GM19035 (cell line): ENCODE data around the gene MRGPRG.

Experiments used
- ATAC-seq: cut with Tn5 transposase; IDR thresholded peaks from one replicate; pipeline ENCODE4 v1.9.1; 2021; ENCODE audit not compliant: unreplicated experiment

Gene MRGPRG

DNA sequence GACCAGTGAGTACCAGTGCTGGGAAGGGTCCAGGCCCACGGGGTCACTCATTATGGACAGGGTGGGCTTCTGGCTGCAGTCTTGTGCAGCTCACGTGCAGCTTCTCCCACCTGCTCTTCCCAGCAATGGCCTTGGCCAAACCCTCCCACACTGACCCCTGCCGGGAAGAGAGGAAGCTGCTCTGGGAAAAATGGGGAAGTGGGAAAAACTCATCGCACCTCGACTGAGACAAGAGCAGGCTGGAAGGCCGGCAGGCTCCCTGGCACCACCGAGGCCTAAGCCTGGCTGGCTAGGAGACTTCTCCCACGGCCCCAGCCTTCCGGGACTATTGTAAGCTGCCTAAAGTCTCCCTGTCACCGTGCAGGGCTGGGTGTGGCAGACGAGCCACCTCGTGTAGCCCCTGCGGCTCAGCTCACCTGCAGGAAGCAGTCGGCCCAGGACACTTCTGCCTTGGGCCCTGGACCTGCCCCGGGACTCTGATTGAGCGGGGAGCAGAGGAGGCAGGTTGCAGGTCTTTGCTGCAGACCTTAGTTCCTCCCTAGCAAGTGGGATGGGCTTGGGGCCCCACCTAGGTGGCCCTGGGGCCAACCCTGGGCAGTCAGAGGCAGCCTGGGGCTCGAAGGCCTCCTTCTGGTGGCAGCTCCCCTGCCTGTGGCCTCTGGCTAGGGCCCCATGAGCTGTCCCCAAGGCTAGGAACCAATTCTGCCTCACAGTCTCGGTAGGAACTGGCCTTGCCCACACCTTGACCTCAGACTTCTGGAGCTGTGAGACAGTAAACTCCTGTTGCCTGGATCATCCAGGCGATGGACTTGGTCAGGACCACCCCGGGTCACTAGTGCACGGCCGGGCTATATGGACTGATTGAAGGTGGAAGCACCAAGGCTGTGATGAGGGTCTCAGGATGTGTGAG, 23.1 kb downstream of the MRGPRG start:
- no peak for ATAC-seq

DNA sequence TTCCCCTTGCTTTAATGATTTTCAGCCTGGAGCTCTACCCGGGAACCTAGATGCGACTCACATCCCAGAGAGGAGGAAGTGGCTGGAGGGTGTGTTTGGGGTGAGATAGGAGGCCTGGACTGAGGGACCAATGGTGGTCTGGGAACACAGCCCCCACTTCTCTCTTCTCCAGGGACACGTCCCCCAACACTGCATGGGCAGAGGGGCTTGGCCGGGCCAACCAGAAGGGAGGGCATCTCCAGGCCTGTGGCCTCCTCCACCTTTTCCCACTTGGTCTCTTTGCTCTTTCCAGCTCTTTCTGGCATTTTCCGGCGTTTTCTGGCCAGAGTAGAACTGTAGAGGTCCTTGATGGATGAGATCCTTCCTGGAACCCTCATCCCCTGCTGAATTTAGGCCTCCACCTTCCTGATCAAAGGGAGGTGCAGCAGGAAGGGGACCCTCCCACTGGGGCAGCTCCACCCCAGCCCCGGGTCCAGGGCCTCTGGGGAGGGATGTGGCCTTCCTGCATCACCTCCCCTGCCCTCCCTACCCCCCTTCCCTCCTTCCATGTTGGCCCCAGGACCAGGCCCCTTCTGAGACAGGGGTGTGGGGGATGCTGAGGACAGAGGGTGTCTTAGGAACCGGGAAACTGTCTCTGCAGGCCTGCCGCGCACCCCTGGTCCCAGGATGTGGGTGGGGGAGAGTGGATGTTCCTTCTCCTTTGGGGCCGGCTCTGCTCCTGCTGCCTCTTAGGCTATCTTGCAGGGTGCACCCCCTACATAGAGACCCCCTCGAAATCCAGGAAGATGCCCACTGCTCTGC, 24.4 kb downstream of the MRGPRG start:
- ATAC-seq = no peak

DNA sequence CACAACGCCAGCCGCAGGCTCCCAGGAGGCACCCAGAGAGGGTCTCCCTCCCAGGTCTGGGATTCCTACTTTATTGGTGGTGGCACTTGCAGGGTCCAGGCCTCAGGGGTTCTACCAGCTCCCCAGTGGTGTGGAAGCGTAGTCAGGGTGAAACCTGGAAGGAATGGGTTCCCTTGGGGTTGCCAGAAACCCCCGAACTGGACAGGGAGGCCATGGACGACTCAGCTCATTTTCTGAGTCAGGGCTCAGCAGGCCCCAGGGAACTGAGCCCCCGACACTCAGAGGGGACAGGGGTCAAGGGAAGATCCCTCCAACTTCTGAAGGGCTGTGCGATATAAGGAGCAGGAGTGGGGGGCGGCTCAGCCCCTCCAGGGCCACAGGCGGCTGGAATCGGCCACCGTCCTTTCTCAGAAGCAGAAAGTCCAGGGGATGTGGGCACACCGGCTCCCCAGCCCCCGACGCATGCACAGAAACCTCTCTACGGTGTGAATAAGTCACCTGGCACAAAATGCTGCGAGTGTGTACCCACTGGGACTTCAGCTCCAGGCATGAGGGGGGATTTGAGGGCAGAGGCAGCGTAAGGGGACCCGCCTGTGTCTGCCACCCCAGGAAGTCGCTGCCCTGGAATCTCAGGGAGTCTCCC, 25.1 kb downstream of the MRGPRG start:
- no peak for ATAC-seq

DNA sequence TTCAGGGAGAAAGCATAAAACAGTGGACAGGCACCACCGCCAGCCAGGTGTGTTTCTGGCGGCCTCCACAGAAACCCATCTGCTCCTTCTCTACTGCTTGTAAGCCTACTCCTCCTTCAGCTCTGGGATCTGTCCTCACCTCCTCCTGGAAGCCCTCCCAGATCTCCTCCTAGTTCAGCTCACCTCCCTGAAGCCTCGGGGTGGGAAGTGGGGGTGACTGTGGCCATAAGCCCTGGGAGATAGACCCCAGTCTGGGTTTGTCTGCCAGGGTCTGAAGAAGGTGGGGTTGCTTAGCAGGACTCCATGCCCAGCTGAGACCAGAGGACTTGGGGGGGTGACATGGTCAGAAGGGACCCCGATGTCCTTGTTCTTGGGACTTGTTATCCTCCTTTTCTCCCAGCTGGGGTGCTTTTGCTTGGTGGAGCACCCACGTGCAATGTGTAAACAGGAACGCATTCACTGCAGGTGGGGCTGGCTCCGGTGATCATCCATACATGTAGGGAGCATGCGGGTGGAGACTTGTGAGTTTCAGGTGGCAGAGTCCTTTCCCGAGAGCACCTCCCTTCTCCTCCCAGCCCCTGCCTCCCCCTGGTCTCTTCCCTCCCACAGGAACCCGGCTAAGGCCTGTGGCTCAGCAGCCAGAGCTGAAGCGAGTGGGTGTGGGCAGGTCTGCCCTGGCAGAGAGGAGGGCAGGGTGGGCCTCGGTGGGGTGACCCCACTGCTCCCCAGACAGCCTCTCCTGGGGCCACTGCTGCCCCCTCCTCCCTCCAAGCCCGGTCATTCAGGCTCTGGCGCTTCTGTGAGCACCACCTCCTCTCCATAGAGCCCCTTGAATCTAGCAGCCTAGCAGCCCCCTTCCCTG, 25.9 kb downstream of the MRGPRG start:
- ATAC-seq = no peak

DNA sequence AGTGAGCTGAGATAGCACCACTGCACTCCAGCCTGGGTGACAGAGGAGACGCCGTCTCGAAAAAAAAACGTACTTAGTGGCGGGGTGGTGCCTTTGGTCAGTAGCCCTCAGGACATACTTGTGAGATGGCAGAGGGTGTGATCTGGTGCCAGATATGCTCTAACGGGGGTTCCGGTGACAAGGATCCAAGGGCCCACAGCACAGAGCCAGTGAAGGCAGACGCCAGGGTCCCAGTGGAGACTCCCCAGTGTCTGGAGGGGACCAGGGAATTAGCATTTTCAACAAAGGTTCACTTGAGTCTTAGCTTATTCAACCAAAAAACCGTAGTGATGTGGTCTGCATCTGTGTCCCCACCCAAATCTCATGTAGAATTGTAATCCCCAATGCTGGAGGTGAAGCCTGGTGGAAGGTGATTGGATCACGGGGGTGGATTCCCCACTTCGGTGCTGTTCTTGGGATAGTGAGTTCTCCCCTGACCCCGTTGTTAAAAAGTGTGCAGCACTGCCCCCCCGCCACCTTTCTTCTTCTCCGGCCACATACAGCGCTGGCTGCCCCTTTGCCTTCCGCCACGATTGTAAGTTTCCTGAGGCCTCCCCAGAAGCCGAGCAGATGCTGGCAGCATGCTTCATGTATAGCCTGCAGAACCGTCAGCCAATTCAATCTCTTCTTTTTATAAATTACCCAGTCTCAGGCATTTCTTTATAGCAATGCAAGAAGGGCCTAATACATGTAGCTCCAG, 26.9 kb downstream of the MRGPRG start:
- no peak for ATAC-seq

DNA sequence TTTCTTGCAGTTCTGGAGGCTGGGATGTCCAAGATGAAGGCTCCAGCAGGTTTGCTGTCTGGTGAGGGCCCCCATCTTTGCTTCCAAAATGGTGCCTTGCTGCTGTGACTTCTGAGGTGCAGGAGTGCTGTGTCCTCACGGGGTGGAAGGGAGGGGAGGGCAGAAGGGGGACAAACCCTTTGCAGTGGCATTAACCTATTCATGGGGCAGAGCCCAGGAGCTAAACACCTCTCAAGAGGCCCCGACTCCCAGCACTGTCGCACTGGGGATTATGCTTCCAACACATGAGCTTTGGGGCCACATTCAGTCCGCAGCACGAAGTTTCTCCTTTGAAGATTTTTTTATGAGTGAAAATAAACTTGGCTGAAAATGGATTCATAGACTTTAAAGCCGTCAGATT, 28.0 kb downstream of the MRGPRG start:
- no peak for ATAC-seq

- ATAC-seq = no peak
Observed at GRCh38 chr11:3189886-3190583, 28.6 kb downstream of the MRGPRG start.

GRCh38 chr11:3189196-3189843, 29.3 kb downstream of the MRGPRG start:
- no peak for ATAC-seq

GRCh38 chr11:3188496-3189195, 30.0 kb downstream of the MRGPRG start:
- no peak for ATAC-seq

DNA sequence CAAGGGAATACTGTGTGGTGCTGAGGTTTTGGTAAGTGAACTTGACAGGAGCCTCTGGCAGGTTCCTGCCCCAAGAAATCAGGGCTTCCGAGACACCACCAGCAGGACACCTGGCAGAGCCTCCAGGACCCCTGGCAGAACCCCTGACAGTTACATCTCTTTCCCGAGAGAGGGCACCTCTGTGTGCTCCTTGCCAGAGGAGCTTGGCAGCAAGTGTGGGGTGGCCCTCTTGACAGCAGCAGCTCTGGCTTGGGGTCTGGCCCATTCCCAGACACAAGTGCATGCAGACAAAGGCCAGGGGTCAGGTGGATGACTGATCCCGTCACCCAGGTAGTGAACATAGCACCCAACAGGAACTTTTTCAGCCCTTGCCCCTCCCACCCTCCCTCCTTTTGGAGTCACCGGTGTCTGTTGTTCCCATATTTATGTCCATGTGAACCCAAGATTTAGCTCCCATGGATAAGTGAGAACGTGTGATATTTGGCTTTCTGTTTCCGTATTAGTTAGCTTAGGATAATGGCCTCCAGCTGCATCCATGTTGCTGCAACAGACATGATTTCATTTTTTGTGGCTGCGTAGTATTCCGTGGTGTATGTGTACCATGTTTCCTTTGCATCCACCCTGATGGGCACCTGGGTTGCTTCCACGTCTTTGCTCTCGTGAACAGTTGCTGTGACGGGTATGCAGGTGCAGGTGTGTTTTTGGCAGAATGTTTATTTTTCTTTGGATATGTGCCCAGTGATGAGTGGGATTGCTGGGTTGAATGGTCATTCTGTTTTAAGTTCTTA, 32.3 kb downstream of the MRGPRG start:
- ATAC-seq = no peak

DNA sequence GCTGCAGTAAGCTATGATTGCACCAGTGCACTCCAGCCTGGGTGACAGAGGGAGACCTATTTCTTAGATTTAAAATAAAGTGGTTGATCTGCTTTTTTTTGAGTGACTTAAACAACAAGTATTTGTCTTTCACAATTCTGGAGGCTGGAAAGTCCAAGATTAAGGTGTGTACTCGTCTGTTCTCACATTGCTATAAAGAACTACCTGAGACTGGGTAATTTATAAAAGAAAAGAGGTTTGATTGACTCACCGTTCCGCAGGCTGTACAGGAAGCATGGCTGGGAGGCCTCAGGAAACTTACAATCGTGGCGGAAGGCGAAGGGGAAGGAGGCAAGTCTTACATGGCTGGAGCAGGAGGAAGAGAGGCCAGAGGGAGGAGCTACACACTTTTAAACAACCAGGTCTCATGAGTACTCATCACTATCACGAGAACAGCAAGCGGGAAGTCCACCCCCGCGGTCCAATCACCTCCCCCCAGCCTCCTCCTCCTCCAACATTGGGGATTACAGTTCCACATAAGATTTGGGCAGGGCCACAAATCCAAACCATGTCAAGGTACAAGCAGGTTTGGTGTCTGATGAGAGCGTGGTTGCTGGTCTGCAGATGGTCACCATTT, 33.8 kb downstream of the MRGPRG start:
- ATAC-seq = no peak

DNA sequence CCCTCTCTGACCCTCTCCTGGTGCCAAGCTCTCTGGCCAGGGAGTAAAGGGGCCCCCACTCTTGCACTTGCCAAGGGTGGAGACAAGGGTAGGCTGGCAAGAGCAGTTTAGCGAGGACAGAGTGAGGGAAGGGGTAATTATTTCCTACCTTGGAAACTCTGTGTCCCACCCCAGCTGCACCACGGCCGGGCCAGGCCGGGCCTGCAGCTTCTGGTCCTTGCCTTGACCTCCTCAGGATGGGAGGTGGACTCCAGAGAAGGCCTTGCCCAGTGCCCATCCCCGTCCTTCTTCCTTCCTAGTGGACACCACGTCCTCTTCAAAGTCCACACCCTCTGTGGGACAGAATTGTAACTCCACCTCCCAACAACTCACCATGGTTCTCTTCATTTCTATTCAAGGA, 35.1 kb downstream of the MRGPRG start:
- ATAC-seq = no peak

GRCh38 chr11:3182462-3182852, 36.2 kb downstream of the MRGPRG start:
- no peak for ATAC-seq

- ATAC-seq = no peak
Observed at GRCh38 chr11:3181725-3182461, 36.7 kb downstream of the MRGPRG start.

DNA sequence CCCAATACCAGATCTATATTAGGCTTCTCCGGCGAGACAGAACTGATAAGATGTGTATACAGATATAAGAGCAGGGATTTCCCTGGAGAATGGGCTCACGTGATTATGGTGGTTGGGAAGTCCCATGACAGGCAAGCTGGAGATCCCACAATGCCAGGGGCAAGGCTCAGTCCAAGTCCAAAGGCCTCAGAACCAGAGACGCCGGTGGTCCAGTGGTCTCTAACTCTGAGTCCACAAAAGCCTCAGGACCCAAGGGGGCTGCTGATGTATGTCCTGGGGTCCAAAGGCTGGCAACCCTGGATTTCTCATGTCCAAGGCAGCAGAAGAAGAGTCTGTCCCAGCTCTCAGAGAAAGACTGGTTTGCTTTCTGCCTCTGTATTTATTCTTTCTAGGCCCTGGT, 37.7 kb downstream of the MRGPRG start:
- no peak for ATAC-seq

- ATAC-seq = no peak
Observed at GRCh38 chr11:3178349-3178748, 40.3 kb downstream of the MRGPRG start.
